Omental fat pad (tissue), 4 donors: ENCODE data around the gene STAT4. TPM values are rescaled to one million over a fixed set of nuclear protein-coding genes. Genes with fewer than 3 reads are reported as not detected.

ENCODE experiments used
- ATAC-seq: fragments of 150-250 bp; one replicate; pipeline ENCODE4 v1.9.1; 2016; ENCODE audit warnings: mild to moderate bottlenecking, moderate library complexity; ENCODE audit not compliant: low FRiP score
- DNase-seq: peaks from one replicate; pipeline ENCODE4 v3.0.0-alpha.2; 2019; ENCODE audit warnings: low spot score
- total RNA-seq, 4 donors: library from RNA; depleted of rRNA; stranded (reverse); fragments of >200 nt; gene quantifications; one replicate each; pipeline ENCODE4 v1.1.0, GENCODE V29; 2016
- TF ChIP-seq, protein P1 (sequence below), 3 donors: fragments of 450-650 bp; IDR thresholded peaks; one replicate each; pipeline ENCODE4 v1.5.1; 2016 to 2017; ENCODE audit warnings: antibody characterized with exemption in 3 of 3, mild to moderate bottlenecking in 3 of 3, moderate library complexity in 2 of 3

STAT4 gene
- total RNA-seq, 4 donors from 2014 or later = 4.6 to 29.4 (median 10.5) TPM

DNA sequence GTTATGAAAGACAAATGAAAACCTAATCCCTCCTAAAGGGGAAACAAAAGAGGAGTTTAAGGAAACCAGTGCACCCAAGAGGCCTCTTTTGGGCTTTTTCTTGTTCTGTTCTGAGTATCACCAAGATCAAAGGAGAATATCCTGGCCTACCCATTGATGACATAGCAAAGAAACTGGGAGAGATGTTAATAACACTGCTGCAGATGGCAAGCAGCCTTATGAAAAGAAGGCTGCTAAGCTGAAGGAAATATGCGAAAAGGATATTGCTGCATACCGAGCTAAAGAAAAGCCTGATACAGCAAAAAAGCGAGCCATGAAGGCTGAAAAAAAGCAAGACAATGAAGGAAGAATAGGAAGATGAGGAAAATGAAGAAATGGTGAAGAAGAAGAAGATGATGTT is 23.6 kb upstream of the STAT4 start:
- DNase-seq (no peak), ATAC-seq (no peak)
- TF ChIP-seq, protein P1, sequence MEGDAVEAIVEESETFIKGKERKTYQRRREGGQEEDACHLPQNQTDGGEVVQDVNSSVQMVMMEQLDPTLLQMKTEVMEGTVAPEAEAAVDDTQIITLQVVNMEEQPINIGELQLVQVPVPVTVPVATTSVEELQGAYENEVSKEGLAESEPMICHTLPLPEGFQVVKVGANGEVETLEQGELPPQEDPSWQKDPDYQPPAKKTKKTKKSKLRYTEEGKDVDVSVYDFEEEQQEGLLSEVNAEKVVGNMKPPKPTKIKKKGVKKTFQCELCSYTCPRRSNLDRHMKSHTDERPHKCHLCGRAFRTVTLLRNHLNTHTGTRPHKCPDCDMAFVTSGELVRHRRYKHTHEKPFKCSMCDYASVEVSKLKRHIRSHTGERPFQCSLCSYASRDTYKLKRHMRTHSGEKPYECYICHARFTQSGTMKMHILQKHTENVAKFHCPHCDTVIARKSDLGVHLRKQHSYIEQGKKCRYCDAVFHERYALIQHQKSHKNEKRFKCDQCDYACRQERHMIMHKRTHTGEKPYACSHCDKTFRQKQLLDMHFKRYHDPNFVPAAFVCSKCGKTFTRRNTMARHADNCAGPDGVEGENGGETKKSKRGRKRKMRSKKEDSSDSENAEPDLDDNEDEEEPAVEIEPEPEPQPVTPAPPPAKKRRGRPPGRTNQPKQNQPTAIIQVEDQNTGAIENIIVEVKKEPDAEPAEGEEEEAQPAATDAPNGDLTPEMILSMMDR (IDR thresholded peaks at IDR 0.05) = no peak

DNA sequence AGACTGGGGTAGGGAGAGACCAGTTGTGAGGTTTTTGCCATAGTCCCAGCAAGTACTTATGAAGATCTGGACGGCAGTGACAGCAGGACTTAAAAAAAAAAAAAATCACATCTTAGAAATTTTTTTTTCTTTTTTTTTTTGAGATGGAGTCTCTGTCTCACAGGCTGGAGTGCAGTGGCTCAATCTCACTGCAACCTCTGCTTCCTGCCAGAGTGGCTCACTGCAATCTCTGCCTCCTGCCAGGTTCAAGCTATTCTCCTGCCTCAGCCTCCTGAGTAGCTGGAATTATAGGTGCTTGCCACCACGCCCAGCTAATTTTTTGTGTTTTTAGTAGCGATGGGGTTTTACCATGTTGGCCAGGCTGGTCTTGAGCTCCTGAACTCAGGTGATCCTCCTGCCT is 22.4 kb upstream of the STAT4 start:
- TF ChIP-seq, protein P1 (IDR thresholded peaks at IDR 0.05) = no peak
- ATAC-seq = no peak
- no peak for DNase-seq

DNA sequence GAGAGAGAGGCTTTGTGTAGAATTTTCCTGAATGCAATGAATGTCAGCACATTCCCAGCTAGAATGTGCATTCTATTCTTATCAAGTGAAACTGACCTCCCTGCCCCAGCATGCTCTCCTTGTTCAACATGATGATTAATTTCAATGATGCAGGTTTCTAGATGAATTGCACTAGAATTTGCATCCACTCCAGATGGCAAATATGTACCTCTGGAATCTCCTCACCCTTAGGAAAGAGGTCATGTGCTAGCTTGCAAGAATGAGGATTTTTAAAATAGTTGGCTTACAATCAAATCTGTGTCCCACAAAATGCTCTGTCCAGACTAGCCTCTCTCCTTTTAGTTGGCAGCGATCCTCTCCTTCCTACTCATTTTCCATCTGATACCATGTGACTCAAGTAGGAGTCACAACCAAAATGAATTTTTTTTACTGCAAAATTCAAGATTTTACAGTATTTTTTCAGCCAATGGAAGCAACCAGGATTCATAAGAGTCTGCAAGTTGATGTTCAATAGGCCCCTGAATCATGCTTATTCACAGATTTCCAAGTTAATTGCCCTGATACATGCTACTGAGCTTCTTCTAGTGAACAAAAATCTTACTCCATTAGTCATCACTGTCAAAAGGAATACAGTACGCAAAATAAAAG is 21.0 kb upstream of the STAT4 start:
- peak; percentile 86 for ATAC-seq
- TF ChIP-seq, protein P1 (IDR thresholded peaks at IDR 0.05) = no peak
- DNase-seq = no peak

DNA sequence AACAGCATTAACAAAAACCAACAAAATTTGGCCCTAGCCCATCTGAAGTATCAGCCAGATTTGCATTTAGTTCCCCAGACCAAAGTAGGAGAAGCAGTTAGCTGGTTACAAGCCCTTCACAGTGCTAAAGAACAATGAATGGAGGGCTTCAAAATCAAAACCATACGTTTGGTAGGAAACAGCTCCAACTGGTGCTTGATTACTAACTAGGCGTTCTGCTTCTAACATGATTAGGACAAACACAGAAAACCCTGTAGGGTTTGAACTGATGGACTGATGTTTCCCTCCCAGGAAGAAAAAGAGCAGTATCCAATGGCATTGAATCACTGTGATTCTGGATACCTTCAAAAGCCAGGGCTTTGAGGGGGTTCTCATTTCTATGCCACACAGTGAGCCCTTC is 20.5 kb upstream of the STAT4 start:
- ATAC-seq = no peak

DNA sequence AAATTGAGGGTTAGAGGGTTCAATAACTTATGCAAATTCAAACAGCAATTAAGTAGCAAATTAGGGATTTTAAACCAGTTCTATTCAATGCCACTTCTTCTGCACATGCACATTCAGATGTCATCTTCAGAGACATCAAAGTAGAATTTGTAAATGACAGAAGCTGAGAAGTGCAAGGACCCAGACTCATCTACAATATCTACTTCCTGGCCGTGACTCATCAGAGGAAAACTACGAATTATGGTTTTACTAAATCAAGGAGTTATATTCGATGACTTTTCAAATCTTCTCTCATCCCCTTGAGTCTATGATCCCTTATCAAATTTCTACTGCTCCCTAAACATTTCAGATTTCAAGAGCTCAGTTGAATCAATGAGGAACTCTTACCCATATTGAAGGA is 20.0 kb upstream of the STAT4 start:
- DNase-seq (no peak), ATAC-seq (no peak)
- TF ChIP-seq, protein P1 (IDR thresholded peaks at IDR 0.05) = no peak

More for the DNA sequence above, 20.5 kb upstream of the STAT4 start:
- TF ChIP-seq, protein P1 (IDR thresholded peaks at IDR 0.05) = no peak
- DNase-seq = no peak

DNA sequence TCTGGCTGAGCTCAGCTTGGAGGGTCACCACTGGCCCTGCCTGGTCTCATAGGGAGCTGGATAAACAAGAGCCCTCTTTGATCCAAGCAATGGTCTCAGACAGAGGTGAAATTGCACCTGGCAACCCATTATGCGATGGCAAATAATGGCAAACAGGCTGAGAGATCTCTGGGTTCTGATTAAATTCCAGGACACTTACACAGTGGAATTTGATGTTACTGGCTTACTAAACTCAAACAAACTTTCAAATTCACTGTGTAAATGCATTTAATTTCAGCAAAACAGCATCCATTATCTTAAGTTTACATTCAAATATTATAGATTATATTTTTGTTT is 19.5 kb upstream of the STAT4 start:
- TF ChIP-seq, protein P1 (IDR thresholded peaks at IDR 0.05) = no peak
- no peak for DNase-seq
- no peak for ATAC-seq

DNA sequence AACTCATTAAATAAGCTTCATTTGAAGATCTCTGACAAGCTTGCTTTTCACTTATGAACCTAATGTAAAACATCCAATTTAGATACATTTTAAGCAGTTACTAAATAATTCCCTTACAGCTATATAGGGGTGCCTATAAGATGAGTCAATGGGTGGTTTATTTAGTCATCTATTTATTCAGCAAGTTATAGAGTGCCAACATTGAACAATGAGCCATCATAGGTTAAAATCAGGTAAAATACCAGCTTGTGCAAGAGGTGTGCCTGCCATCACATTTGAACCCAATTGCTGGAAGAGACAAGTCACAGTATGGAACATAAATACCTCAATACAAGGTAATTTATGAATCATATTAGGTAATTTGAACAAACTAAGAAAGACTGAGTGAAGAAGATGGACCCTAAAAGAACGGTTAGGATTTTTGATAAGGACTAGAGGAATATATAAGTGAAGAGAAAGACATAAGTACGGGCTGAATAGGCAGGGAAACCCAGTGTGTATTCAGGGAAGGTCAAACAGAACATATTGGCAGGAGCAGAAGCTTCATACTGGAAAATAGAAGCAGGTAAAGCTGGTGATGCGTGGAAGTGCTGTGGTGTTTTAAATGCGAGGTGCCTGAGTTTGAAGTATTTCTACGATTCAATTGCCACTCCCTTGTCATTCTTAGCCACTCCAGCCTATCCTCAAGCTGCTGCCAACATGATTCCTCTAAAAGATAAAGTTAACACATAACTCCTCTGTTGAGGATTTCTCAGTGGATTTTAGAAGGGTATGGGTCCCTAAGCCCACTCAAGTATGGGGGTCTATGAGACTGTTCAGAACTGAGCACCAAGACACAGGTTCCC is 18.9 kb upstream of the STAT4 start:
- TF ChIP-seq, protein P1 (IDR thresholded peaks at IDR 0.05) = no peak
- no peak for ATAC-seq
- DNase-seq = no peak
